OCI-LY7 (cell line): Measurements from ENCODE around the gene KIAA0586. TPM values are rescaled to one million over a fixed set of nuclear protein-coding genes. Genes with fewer than 3 reads are reported as not detected.

Experiments
- BruUV-seq: library from RNA; stranded (reverse); fragments of 400-500 nt; replicated peaks from 2 replicates; lab custom pipeline; 2021; lab: Mats Ljungman, UMichigan
- CTCF ChIA-PET: fragments of 300-600 bp; sonication (Branson Sonifier 250); formaldehyde crosslinking; loops from one replicate; lab custom pipeline; 2022; ENCODE audit warnings: antibody characterized with exemption; ENCODE audit not compliant: unreplicated experiment; lab: Charles Lee
- POLR2A ChIA-PET: fragments of 300-600 bp; sonication (Branson Sonifier 250); formaldehyde crosslinking; loops from one replicate; lab custom pipeline; 2022; ENCODE audit warnings: antibody characterized with exemption; lab: Charles Lee
- DNase-seq: peaks from one replicate; pipeline ENCODE4 v3.0.0-alpha.2; 2015; ENCODE audit warnings: low spot score
- H2AFZ ChIP-seq: fragments of 200-600 bp; sonication (generic), shearing (Covaris generic); 2 replicates; pipeline ENCODE4 v1.6.1; 2014; ENCODE audit warnings: mild to moderate bottlenecking, antibody characterized with exemption, low read length, moderate library complexity
- H3K27ac ChIP-seq: fragments of 200-600 bp; sonication (generic); 2 replicates; pipeline ENCODE4 v1.5.1; 2014; ENCODE audit warnings: mixed run types, low read depth, mild to moderate bottlenecking, moderate library complexity, low read length, inconsistent platforms; ENCODE audit not compliant: poor library complexity, severe bottlenecking
- H3K36me3 ChIP-seq: fragments of 200-600 bp; sonication (generic); 2 replicates; pipeline ENCODE4 v1.6.1; 2014; ENCODE audit warnings: mild to moderate bottlenecking, antibody characterized with exemption, low read length, moderate library complexity, mixed read lengths; ENCODE audit not compliant: insufficient read depth
- H3K4me1 ChIP-seq: fragments of 200-600 bp; sonication (generic); 2 replicates; pipeline ENCODE4 v1.5.1; 2014; ENCODE audit warnings: mild to moderate bottlenecking, low read length; ENCODE audit not compliant: insufficient read depth, poor library complexity, severe bottlenecking
- H3K4me2 ChIP-seq: fragments of 200-600 bp; sonication (generic); 2 replicates; pipeline ENCODE4 v1.6.1; 2014; ENCODE audit warnings: mild to moderate bottlenecking, low read length
- H3K4me3 ChIP-seq: fragments of 200-600 bp; sonication (generic); 2 replicates; pipeline ENCODE4 v1.5.1; 2014; ENCODE audit warnings: mild to moderate bottlenecking, low read depth, low read length; ENCODE audit not compliant: poor library complexity, severe bottlenecking
- H3K79me2 ChIP-seq: fragments of 200-600 bp; sonication (generic); 2 replicates; pipeline ENCODE4 v1.6.1; 2016; ENCODE audit warnings: low read depth, mild to moderate bottlenecking, low read length, moderate library complexity, mixed read lengths; ENCODE audit not compliant: insufficient read depth
- H3K9me2 ChIP-seq: fragments of 200-600 bp; sonication (generic); 2 replicates; pipeline ENCODE4 v1.6.1; 2016; ENCODE audit warnings: mild to moderate bottlenecking, low read length, mixed read lengths; ENCODE audit not compliant: insufficient read depth
- H3K9me3 ChIP-seq: fragments of 200-600 bp; sonication (generic); 2 replicates; pipeline ENCODE4 v1.6.1; 2014; ENCODE audit warnings: mild to moderate bottlenecking, mixed run types, low read length, mixed read lengths
- H4K20me1 ChIP-seq: fragments of 200-600 bp; sonication (generic); 2 replicates; pipeline ENCODE4 v1.6.1; 2014; ENCODE audit warnings: mild to moderate bottlenecking, antibody characterized with exemption, low read length, moderate library complexity, mixed read lengths; ENCODE audit not compliant: insufficient read depth
- EZH2phosphoT487 ChIP-seq: fragments of 200-600 bp; sonication (generic); IDR thresholded peaks from 2 replicates; pipeline ENCODE4 v1.6.1; 2018; ENCODE audit warnings: low read depth, borderline replicate concordance, mild to moderate bottlenecking, mixed run types, antibody characterized with exemption, low read length, moderate library complexity, mixed read lengths
- intact Hi-C: fragments of 100-400 bp; cut with micrococcal nuclease; formaldehyde crosslinking; loops from one replicate; pipeline ENCODE4 v1.10.0; 2022; ENCODE audit not compliant: unreplicated experiment
- total RNA-seq, 2 experiments: library from RNA; depleted of rRNA in 1 of 2; stranded (reverse); fragments of >200 nt in 1 of 2; shearing (Covaris generic) in 1 of 2; gene quantifications; 2 replicates each; pipeline ENCODE4 v1.2.3, GENCODE V29; 2014 to 2022
- TF ChIP-seq, protein P1 (sequence below): fragments of 200-600 bp; sonication (generic); conservative IDR thresholded peaks from 2 replicates; pipeline ENCODE4 v1.5.1; 2014; ENCODE audit warnings: mild to moderate bottlenecking, antibody characterized with exemption, low read length, moderate library complexity, mixed read lengths

KIAA0586 gene
- total RNA-seq, 2 experiments from 2014 or later, result 20.5 to 41.7 TPM

DNA sequence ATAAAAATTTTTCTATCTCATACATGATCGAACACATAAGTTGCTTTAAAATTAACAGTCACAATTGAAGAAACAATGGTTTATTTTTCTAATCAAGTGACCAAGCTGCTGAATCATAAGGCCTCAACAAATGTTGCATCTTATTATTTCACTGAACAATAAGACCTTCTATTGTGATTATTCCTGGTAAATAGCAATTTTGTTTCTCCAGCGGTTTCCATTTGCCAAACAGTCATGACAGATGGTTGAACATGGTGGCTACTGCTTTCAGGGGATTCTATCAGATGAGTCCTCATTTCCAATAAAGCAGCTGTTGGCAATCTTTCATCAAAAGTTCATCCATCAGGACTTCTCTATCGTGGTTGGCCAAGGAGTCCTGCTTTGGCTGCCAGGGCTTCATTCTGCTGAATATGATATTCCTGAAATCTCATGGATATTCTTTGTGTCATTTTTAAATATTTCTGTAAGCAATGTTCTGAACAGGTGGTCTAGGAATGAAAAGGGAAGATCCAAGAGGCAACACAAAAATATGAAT lies 18.8 kb upstream of the KIAA0586 start:
- BruUV-seq, result TSS peak; percentile 30

DNA sequence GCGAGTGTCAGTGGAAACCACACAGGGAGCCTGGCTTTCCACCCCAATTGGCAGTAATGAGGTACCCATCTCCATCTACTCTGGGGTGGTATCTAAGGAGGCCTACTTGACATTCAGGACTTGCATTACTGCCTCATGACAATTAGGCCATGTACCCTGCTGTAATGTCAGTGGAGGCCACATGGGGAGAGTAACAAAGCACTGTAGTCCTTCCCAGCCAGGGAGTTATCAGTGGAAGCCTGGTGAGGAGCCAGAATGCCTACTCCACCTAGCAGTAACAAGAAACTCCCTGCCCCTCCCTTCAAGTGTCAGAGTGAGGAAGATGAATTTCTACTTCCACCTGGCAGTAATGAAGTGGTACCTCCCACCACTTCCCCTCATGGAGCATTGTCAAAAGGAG lies 12.7 kb upstream of the KIAA0586 start:
- intact Hi-C loops, result no loop called here
- peaks cover 53% of the 10 kb centered on the region for H3K79me2 ChIP-seq
- no peaks in the 10 kb centered on the region for H3K4me1 ChIP-seq
- ChIA-PET CTCF (no interaction called here), POLR2A (no interaction called here)
- BruUV-seq, result no TSS peak
- no peaks in the 10 kb centered on the region for H3K9me2 ChIP-seq
- H3K4me2 ChIP-seq, result no peak overlapping the region
- DNase-seq, result no peak
- H3K27ac ChIP-seq, result no peak overlapping the region
- H2AFZ ChIP-seq, result no peak overlapping the region
- peaks cover 97% of the 10 kb centered on the region for H3K36me3 ChIP-seq
- peaks cover 6% of the 10 kb centered on the region; the same call in 1 of the 2 replicates for H3K9me3 ChIP-seq
- H3K4me3 ChIP-seq, result no peak overlapping the region
- H4K20me1 ChIP-seq, result no peaks in the 10 kb centered on the region
- no peak for TF ChIP-seq EZH2phosphoT487
- TF ChIP-seq, protein P1, sequence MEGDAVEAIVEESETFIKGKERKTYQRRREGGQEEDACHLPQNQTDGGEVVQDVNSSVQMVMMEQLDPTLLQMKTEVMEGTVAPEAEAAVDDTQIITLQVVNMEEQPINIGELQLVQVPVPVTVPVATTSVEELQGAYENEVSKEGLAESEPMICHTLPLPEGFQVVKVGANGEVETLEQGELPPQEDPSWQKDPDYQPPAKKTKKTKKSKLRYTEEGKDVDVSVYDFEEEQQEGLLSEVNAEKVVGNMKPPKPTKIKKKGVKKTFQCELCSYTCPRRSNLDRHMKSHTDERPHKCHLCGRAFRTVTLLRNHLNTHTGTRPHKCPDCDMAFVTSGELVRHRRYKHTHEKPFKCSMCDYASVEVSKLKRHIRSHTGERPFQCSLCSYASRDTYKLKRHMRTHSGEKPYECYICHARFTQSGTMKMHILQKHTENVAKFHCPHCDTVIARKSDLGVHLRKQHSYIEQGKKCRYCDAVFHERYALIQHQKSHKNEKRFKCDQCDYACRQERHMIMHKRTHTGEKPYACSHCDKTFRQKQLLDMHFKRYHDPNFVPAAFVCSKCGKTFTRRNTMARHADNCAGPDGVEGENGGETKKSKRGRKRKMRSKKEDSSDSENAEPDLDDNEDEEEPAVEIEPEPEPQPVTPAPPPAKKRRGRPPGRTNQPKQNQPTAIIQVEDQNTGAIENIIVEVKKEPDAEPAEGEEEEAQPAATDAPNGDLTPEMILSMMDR, result no peak

More for the DNA sequence above, 18.8 kb upstream of the KIAA0586 start:
- Histone ChIP-seq H3K27ac (no peak overlapping the region), H3K4me2 (no peak overlapping the region), H3K79me2 (peaks cover 12% of the 10 kb centered on the region; the same call in 1 of the 2 replicates), H2AFZ (no peak overlapping the region), H3K4me3 (no peak overlapping the region), H3K9me3 (no peaks in the 10 kb centered on the region), H3K9me2 (no peaks in the 10 kb centered on the region), H3K4me1 (no peaks in the 10 kb centered on the region), H3K36me3 (peaks cover 86% of the 10 kb centered on the region), H4K20me1 (no peaks in the 10 kb centered on the region; the same call in 1 of the 2 replicates)
- intact Hi-C loops, result no loop called here
- no peak for DNase-seq
- no peak for TF ChIP-seq EZH2phosphoT487
- TF ChIP-seq, protein P1, result no peak
- ChIA-PET POLR2A (interaction anchor here (0.6 kb wide), 1 partner anchor 17 kb away, joined by 5 read pairs; no protein-coding TSS in a partner anchor), CTCF (no interaction called here)
